Muscle of leg (tissue), 11 donors: ENCODE data around the gene EFCAB6. TPM values are rescaled to one million over a fixed set of nuclear protein-coding genes. Genes with fewer than 3 reads are reported as not detected.

Experiments
- DNase-seq: peaks from one replicate; pipeline ENCODE4 v3.0.0; 2013
- H3K27ac ChIP-seq: one replicate; pipeline ENCODE4 v1.5.1; 2013; ENCODE audit warnings: mild to moderate bottlenecking, low read length, control low read depth
- H3K27me3 ChIP-seq: one replicate; pipeline ENCODE4 v1.6.1; 2013; ENCODE audit warnings: low read length; ENCODE audit not compliant: control insufficient read depth, insufficient read depth
- H3K36me3 ChIP-seq: one replicate; pipeline ENCODE4 v1.6.1; 2013; ENCODE audit warnings: low read length; ENCODE audit not compliant: control insufficient read depth, insufficient read depth
- H3K4me1 ChIP-seq: one replicate; pipeline ENCODE4 v1.6.1; 2013; ENCODE audit warnings: low read length; ENCODE audit not compliant: control insufficient read depth, insufficient read depth
- H3K4me3 ChIP-seq: one replicate; pipeline ENCODE4 v1.5.1; 2013; ENCODE audit warnings: low read length, control low read depth
- H3K9me3 ChIP-seq: replicated peaks from 2 replicates; pipeline ENCODE4 v1.6.1; 2013; ENCODE audit warnings: low read depth, low read length; ENCODE audit not compliant: control insufficient read depth
- WGBS: methylation state at CpG from one replicate; pipeline ENCODE4 v1.1.5; 2013; ENCODE audit warnings: missing lambda C conversion rate; ENCODE audit not compliant: insufficient coverage; 5-methylcytosine and 5-hydroxymethylcytosine counted together
- polyA plus RNA-seq, 8 donors: library from polyadenylated mRNA; unstranded; fragments of 120-200 nt; gene quantifications; one replicate each; pipeline versions ENCODE4 v1.2.1 to v1.2.3, GENCODE V29; 2013; ENCODE audit warnings: inconsistent platforms in 1 of 8, low replicate concordance in 1 of 8; ENCODE audit not compliant: insufficient read length in 8 of 8, insufficient read depth in 1 of 8
- total RNA-seq: library from RNA; stranded (reverse); fragments of 120-200 nt; gene quantifications from one replicate; pipeline ENCODE4 v1.2.4, GENCODE V29; 2013

The EFCAB6 gene
- total and polyA plus RNA-seq, 9 donors = 0.63 to 1.6 (median 1.1) TPM

- DNase-seq = no peak
- H3K27ac ChIP-seq = no peak overlapping the region
- 89% methylated on average over 4 of the region's 4 CpGs for WGBS
- H3K27me3 ChIP-seq = peaks cover 4% of the 10 kb centered on the region
- H3K4me3 ChIP-seq = no peak overlapping the region
- peaks cover 8% of the 10 kb centered on the region for H3K4me1 ChIP-seq
- no peaks in the 10 kb centered on the region for H3K36me3 ChIP-seq
- no peaks in the 10 kb centered on the region for H3K9me3 ChIP-seq
These were observed 74.8 kb downstream of the EFCAB6 start for GRCh38 chr22:43737150-43737828.

GRCh38 chr22:43736651-43737050 lies 75.5 kb downstream of the EFCAB6 start:
- Histone ChIP-seq H3K36me3 (no peaks in the 10 kb centered on the region), H3K4me1 (peaks cover 8% of the 10 kb centered on the region), H3K27ac (no peak overlapping the region), H3K27me3 (peaks cover 4% of the 10 kb centered on the region), H3K9me3 (no peaks in the 10 kb centered on the region), H3K4me3 (no peak overlapping the region)
- no peak for DNase-seq
- 85% methylated on average over 7 of the region's 7 CpGs for WGBS

GRCh38 chr22:43734370-43735150 lies 77.5 kb downstream of the EFCAB6 start:
- H3K9me3 ChIP-seq = no peaks in the 10 kb centered on the region
- no peak for DNase-seq
- no peak overlapping the region for H3K27ac ChIP-seq
- 78% methylated on average over 3 of the region's 9 CpGs for WGBS
- H3K4me1 ChIP-seq = no peaks in the 10 kb centered on the region
- no peak overlapping the region for H3K4me3 ChIP-seq
- H3K27me3 ChIP-seq = no peaks in the 10 kb centered on the region
- no peaks in the 10 kb centered on the region for H3K36me3 ChIP-seq

GRCh38 chr22:43733138-43733537 lies 79.0 kb downstream of the EFCAB6 start:
- H3K27ac ChIP-seq = no peak overlapping the region

GRCh38 chr22:43731988-43732387 lies 80.1 kb downstream of the EFCAB6 start:
- DNase-seq = no peak
- Histone ChIP-seq H3K36me3 (no peaks in the 10 kb centered on the region), H3K27me3 (no peaks in the 10 kb centered on the region), H3K27ac (no peak overlapping the region), H3K4me3 (no peak overlapping the region), H3K4me1 (no peaks in the 10 kb centered on the region), H3K9me3 (no peaks in the 10 kb centered on the region)
- WGBS = 60% methylated on average over 1 of the region's 5 CpGs

More at GRCh38 chr22:43733138-43733537, 79.0 kb downstream of the EFCAB6 start:
- H3K4me3 ChIP-seq = no peak overlapping the region
- no peaks in the 10 kb centered on the region for H3K9me3 ChIP-seq
- DNase-seq = no peak
- no CpG with 5 or more reads among the region's 2 CpGs for WGBS
- H3K27me3 ChIP-seq = no peaks in the 10 kb centered on the region
- no peaks in the 10 kb centered on the region for H3K4me1 ChIP-seq
- no peaks in the 10 kb centered on the region for H3K36me3 ChIP-seq

GRCh38 chr22:43726964-43727543 lies 85.1 kb downstream of the EFCAB6 start:
- Histone ChIP-seq H3K4me1 (peaks cover 9% of the 10 kb centered on the region), H3K27ac (no peak overlapping the region), H3K36me3 (no peaks in the 10 kb centered on the region), H3K9me3 (no peaks in the 10 kb centered on the region), H3K27me3 (no peaks in the 10 kb centered on the region), H3K4me3 (no peak overlapping the region)
- no peak for DNase-seq
- WGBS = no CpG with 5 or more reads among the region's 1 CpG

GRCh38 chr22:43726322-43726721 lies 85.8 kb downstream of the EFCAB6 start:
- Histone ChIP-seq H3K27ac (no peak overlapping the region), H3K27me3 (no peaks in the 10 kb centered on the region), H3K9me3 (no peaks in the 10 kb centered on the region), H3K4me1 (peaks cover 9% of the 10 kb centered on the region), H3K36me3 (no peaks in the 10 kb centered on the region), H3K4me3 (no peak overlapping the region)
- DNase-seq = peak; percentile 75

GRCh38 chr22:43723816-43724215 lies 88.3 kb downstream of the EFCAB6 start:
- no peak for DNase-seq
- Histone ChIP-seq H3K4me3 (no peak overlapping the region), H3K9me3 (no peaks in the 10 kb centered on the region), H3K4me1 (peaks cover 9% of the 10 kb centered on the region), H3K36me3 (no peaks in the 10 kb centered on the region), H3K27ac (no peak overlapping the region), H3K27me3 (no peaks in the 10 kb centered on the region)
- 48% methylated on average over 2 of the region's 3 CpGs for WGBS

GRCh38 chr22:43722444-43722843 lies 89.7 kb downstream of the EFCAB6 start:
- H3K4me3 ChIP-seq = no peak overlapping the region
- H3K27ac ChIP-seq = no peak overlapping the region
- H3K4me1 ChIP-seq = peaks cover 9% of the 10 kb centered on the region
- WGBS = no CpG with 5 or more reads among the region's 5 CpGs
- H3K9me3 ChIP-seq = no peaks in the 10 kb centered on the region
- no peaks in the 10 kb centered on the region for H3K27me3 ChIP-seq
- no peaks in the 10 kb centered on the region for H3K36me3 ChIP-seq
- no peak for DNase-seq

GRCh38 chr22:43720716-43721115 lies 91.4 kb downstream of the EFCAB6 start:
- Histone ChIP-seq H3K4me3 (no peak overlapping the region), H3K4me1 (peaks cover 3% of the 10 kb centered on the region), H3K36me3 (no peaks in the 10 kb centered on the region), H3K9me3 (no peaks in the 10 kb centered on the region), H3K27me3 (no peaks in the 10 kb centered on the region), H3K27ac (no peak overlapping the region)
- peak; percentile 24 for DNase-seq
- no CpG with 5 or more reads among the region's 1 CpG for WGBS
